Activated CD8-positive, alpha-beta T cell treated with anti-CD3 and anti-CD28 coated beads for 36 hours (primary cell): ENCODE results near the gene GNPTAB. TPM values are rescaled to one million over a fixed set of nuclear protein-coding genes. Genes with fewer than 3 reads are reported as not detected.
"Not testable (repeated sequence)": the region's sequence is repeated elsewhere in the genome, so short reads cannot be mapped to it uniquely, and the experiment has no call there.

Experiments
- ATAC-seq: fragments of 200-7000 bp; cut with Tn5 transposase; one replicate; pipeline ENCODE4 v1.10.0; 2021; ENCODE audit warnings: mild to moderate bottlenecking, moderate library complexity
- CTCF ChIA-PET: fragments of 350-600 bp; sonication (Branson Sonifier 250); formaldehyde crosslinking; loops from one replicate; lab custom pipeline; 2021; ENCODE audit warnings: antibody characterized with exemption; lab: Charles Lee
- POLR2A ChIA-PET: fragments of 350-600 bp; sonication (Branson Sonifier 250); formaldehyde crosslinking; loops from one replicate; lab custom pipeline; 2021; ENCODE audit warnings: antibody characterized with exemption; lab: Charles Lee
- DNase-seq: peaks from one replicate; pipeline ENCODE4 v3.0.0-alpha.2; 2020
- H3K27ac Mint-ChIP-seq: one replicate; pipeline ENCODE4 v1.8.0; 2021; ENCODE audit warnings: mild to moderate bottlenecking, mixed read lengths
- H3K27me3 Mint-ChIP-seq: one replicate; pipeline ENCODE4 v1.8.0; 2021; ENCODE audit warnings: mixed read lengths
- H3K36me3 Mint-ChIP-seq: one replicate; pipeline ENCODE4 v1.8.0; 2021; ENCODE audit warnings: low read depth, mixed read lengths
- H3K4me1 Mint-ChIP-seq: one replicate; pipeline ENCODE4 v1.8.0; 2021; ENCODE audit warnings: low read depth, mixed read lengths
- H3K4me3 Mint-ChIP-seq: one replicate; pipeline ENCODE4 v1.8.0; 2021; ENCODE audit warnings: mild to moderate bottlenecking, moderate library complexity, mixed read lengths
- H3K9me3 Mint-ChIP-seq: one replicate; pipeline ENCODE4 v1.8.0; 2021; ENCODE audit warnings: mixed read lengths
- CTCF ChIP-seq: fragments of 200-600 bp; IDR thresholded peaks from one replicate; pipeline ENCODE4 v1.8.0; 2022; ENCODE audit warnings: antibody characterized with exemption, mild to moderate bottlenecking
- intact Hi-C: fragments of 100-400 bp; cut with micrococcal nuclease; formaldehyde crosslinking; loops from one replicate; pipeline ENCODE4 v1.10.0; 2022
- total RNA-seq, 2 experiments: library from RNA; stranded (reverse); gene quantifications; one replicate each; pipeline ENCODE4 v1.2.3, GENCODE V29; 2021

The GNPTAB gene
- total RNA-seq, 2 experiments from 2014 or later: 52.4 to 56.9 TPM

DNA sequence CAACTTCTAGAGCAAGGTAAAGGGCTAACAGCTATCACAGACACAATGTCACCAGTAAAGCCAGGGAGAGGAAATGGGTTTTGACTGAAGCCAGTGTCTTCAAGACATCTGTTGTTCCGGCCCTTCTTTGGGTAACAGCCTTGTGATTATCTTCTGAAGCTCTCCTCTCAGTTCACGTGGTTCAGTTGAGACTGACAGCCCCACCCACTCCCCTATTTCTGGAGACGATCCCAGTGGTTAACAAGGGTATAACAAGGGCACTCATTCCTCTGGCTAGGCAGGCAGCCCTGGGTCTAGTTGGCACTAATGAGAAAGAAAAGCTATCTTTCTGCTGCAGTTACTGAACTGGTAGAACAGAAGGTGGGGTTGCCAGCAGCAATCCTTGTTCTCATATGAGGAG, 6.9 kb downstream of the GNPTAB start:
- H3K9me3 Mint-ChIP-seq: peaks cover 4% of the 10 kb centered on the region
- peak overlapping the region; percentile 80 for H3K27ac Mint-ChIP-seq
- POLR2A ChIA-PET: interaction anchor here (0.8 to 2.0 kb wide), 7 partner anchors 10 to 30 kb away, joined by 3 to 8 read pairs (median 5); no protein-coding TSS in a partner anchor
- peak; percentile 92 for ATAC-seq
- intact Hi-C loops: no loop called here
- H3K4me1 Mint-ChIP-seq: peaks cover 79% of the 10 kb centered on the region
- CTCF ChIA-PET: interaction anchor here (0.8 to 11.4 kb wide), 15 partner anchors 8 to 417 kb away, joined by 3 to 143 read pairs (median 5); partner anchors contain the start of gene ARL1
- peak; percentile 60 for TF ChIP-seq CTCF
- peaks cover 26% of the 10 kb centered on the region for H3K36me3 Mint-ChIP-seq
- peak overlapping the region; percentile 49 for H3K4me3 Mint-ChIP-seq
- DNase-seq: peak; percentile 82
- H3K27me3 Mint-ChIP-seq: no peaks in the 10 kb centered on the region

GRCh38 chr12:101823039-101823438, 7.7 kb downstream of the GNPTAB start:
- ChIA-PET POLR2A (interaction anchor here (0.8 to 1.5 kb wide), 4 partner anchors 10 to 28 kb away, joined by 3 to 6 read pairs (median 3); no protein-coding TSS in a partner anchor), CTCF (interaction anchor here (0.8 to 11.4 kb wide), 5 partner anchors 13 to 68 kb away, joined by 3 to 143 read pairs (median 4); no protein-coding TSS in a partner anchor)
- Mint-ChIP-seq H3K27me3 (no peaks in the 10 kb centered on the region), H3K9me3 (peaks cover 7% of the 10 kb centered on the region), H3K36me3 (peaks cover 28% of the 10 kb centered on the region), H3K4me3 (no peak overlapping the region), H3K4me1 (peaks cover 80% of the 10 kb centered on the region), H3K27ac (peak overlapping the region; percentile 46)
- intact Hi-C loops: no loop called here
- TF ChIP-seq CTCF: no peak
- ATAC-seq (no peak), DNase-seq (no peak)

DNA sequence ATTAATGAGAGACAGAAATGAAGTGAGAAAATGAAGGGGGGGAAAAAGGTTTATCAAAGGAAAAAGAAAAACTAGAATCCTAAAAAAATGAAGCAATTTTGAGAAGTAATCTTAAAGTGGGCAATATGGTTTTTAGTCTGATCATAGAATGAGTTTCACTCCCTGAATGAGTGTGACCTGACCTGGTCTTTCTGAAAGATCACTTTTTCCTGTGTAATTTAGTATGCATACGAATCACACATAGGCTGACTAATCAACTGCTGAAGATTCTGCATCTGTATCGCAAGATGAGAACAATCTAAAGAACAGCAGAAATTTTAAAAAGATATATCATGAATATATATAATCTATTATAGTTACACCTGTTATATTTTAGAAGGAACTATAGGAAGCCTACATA, 11.3 kb downstream of the GNPTAB start:
- intact Hi-C loops: loop anchor here (2.0 kb wide), 1 partner anchor 25 kb away; no protein-coding TSS in a partner anchor
- Mint-ChIP-seq H3K4me3 (peak overlapping the region; percentile 42), H3K4me1 (peaks cover 67% of the 10 kb centered on the region), H3K27me3 (no peaks in the 10 kb centered on the region), H3K9me3 (peaks cover 11% of the 10 kb centered on the region), H3K36me3 (peaks cover 41% of the 10 kb centered on the region), H3K27ac (peak overlapping the region; percentile 96)
- no peak for DNase-seq
- ChIA-PET CTCF (interaction anchor here (1.2 to 6.4 kb wide), 3 partner anchors 10 to 20 kb away, joined by 3 to 41 read pairs (median 5); partner anchors contain the start of gene GNPTAB), POLR2A (interaction anchor here (0.5 to 1.2 kb wide), 2 partner anchors 16 to 27 kb away, joined by 3 read pairs; no protein-coding TSS in a partner anchor)
- ATAC-seq: peak; percentile 71
- TF ChIP-seq CTCF: no peak

- ChIA-PET CTCF (interaction anchor here (1.1 to 6.4 kb wide), 3 partner anchors 11 to 45 kb away, joined by 4 to 41 read pairs (median 5); partner anchors contain the start of gene GNPTAB), POLR2A (interaction anchor here (0.5 to 1.2 kb wide), 3 partner anchors 16 to 27 kb away, joined by 3 to 4 read pairs (median 3); no protein-coding TSS in a partner anchor)
- intact Hi-C loops: loop anchor here (2.0 kb wide), 1 partner anchor 24 kb away; no protein-coding TSS in a partner anchor
These were observed 12.1 kb downstream of the GNPTAB start for GRCh38 chr12:101818689-101819088.

DNA sequence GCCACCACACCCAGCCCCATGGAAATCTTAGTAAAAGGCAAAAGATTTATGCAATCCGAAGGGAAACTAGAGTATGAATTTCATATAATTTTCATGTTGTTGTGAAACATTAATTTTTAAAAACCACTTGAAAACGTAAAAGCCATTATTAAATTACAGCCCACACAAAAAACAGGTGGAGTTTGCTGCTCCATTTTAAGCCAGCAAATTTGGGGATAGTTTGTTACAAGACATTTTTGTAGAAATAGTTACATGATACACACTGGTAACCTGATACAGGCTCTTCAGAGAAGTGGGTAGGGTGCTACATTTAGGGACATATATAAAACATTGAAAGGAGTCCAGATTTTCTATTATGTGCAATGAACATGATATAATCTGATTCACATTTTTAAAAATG, 17.6 kb downstream of the GNPTAB start:
- peaks cover 8% of the 10 kb centered on the region for H3K9me3 Mint-ChIP-seq
- ATAC-seq (no peak), DNase-seq (no peak)
- H3K27ac Mint-ChIP-seq: no peak overlapping the region
- ChIA-PET CTCF (interaction anchor here (1.2 kb wide), 1 partner anchor 11 kb away, joined by 7 read pairs; no protein-coding TSS in a partner anchor), POLR2A (interaction anchor here (1.7 kb wide), 1 partner anchor 11 kb away, joined by 3 read pairs; no protein-coding TSS in a partner anchor)
- H3K36me3 Mint-ChIP-seq: peaks cover 32% of the 10 kb centered on the region
- H3K4me3 Mint-ChIP-seq: no peak overlapping the region
- intact Hi-C loops: no loop called here
- no peak for TF ChIP-seq CTCF
- no peaks in the 10 kb centered on the region for H3K27me3 Mint-ChIP-seq
- peaks cover 43% of the 10 kb centered on the region for H3K4me1 Mint-ChIP-seq

More at GRCh38 chr12:101818689-101819088, 12.1 kb downstream of the GNPTAB start:
- H3K27me3 Mint-ChIP-seq, H3K4me3 Mint-ChIP-seq, DNase-seq, ATAC-seq: not testable (repeated sequence)
- Mint-ChIP-seq H3K36me3 (peaks cover 41% of the 10 kb centered on the region), H3K4me1 (peaks cover 60% of the 10 kb centered on the region), H3K9me3 (peaks cover 11% of the 10 kb centered on the region), H3K27ac (peak overlapping the region; percentile 96)

- DNase-seq, H3K27me3 Mint-ChIP-seq, ATAC-seq, H3K27ac Mint-ChIP-seq, H3K4me3 Mint-ChIP-seq, H3K9me3 Mint-ChIP-seq, intact Hi-C loops: not testable (repeated sequence)
- ChIA-PET POLR2A (interaction anchor here (1.7 kb wide), 1 partner anchor 11 kb away, joined by 3 read pairs; no protein-coding TSS in a partner anchor), CTCF (interaction anchor here (1.2 kb wide), 1 partner anchor 11 kb away, joined by 7 read pairs; no protein-coding TSS in a partner anchor)
- H3K36me3 Mint-ChIP-seq: peaks cover 32% of the 10 kb centered on the region
- H3K4me1 Mint-ChIP-seq: peaks cover 43% of the 10 kb centered on the region
These were observed 18.0 kb downstream of the GNPTAB start for GRCh38 chr12:101812716-101813115.

GRCh38 chr12:101811342-101811741, 19.4 kb downstream of the GNPTAB start:
- CTCF ChIA-PET: interaction anchor here (1.3 kb wide), 1 partner anchor 14 kb away, joined by 3 read pairs; no protein-coding TSS in a partner anchor

More at GRCh38 chr12:101811342-101811741, 19.4 kb downstream of the GNPTAB start:
- DNase-seq, H3K9me3 Mint-ChIP-seq, H3K4me3 Mint-ChIP-seq, H3K27me3 Mint-ChIP-seq, intact Hi-C loops: not testable (repeated sequence)
- Mint-ChIP-seq H3K36me3 (peaks cover 31% of the 10 kb centered on the region), H3K27ac (peak overlapping the region; percentile 65), H3K4me1 (peaks cover 50% of the 10 kb centered on the region)
- ATAC-seq: peak; percentile 42
- POLR2A ChIA-PET: interaction anchor here (2.2 kb wide), 1 partner anchor 13 kb away, joined by 6 read pairs; no protein-coding TSS in a partner anchor
